Sigmoid colon (tissue), 7 donors: Measurements from ENCODE around the gene THEMIS. TPM values are rescaled to one million over a fixed set of nuclear protein-coding genes. Genes with fewer than 3 reads are reported as not detected.

ENCODE experiments used
- DNase-seq: peaks from one replicate; pipeline ENCODE4 v3.0.0-alpha.2; 2019
- H3K27ac ChIP-seq, 4 donors: fragments of 200-600 bp; sonication (generic); one replicate each; pipeline ENCODE4 v1.5.1; 2016 to 2019; ENCODE audit warnings: mild to moderate bottlenecking in 1 of 4
- H3K27me3 ChIP-seq, 3 donors: fragments of 200-600 bp; sonication (generic); one replicate each; pipeline ENCODE4 v1.5.1; 2019; ENCODE audit warnings: mild to moderate bottlenecking in 1 of 3
- H3K36me3 ChIP-seq, 4 donors: fragments of 200-600 bp; sonication (generic); one replicate each; pipeline ENCODE4 v1.5.1; 2016 to 2019
- H3K4me1 ChIP-seq, 4 donors: fragments of 200-600 bp; sonication (generic); one replicate each; pipeline ENCODE4 v1.5.1; 2017 to 2019
- H3K4me3 ChIP-seq, 4 donors: fragments of 200-600 bp; sonication (generic); one replicate each; pipeline ENCODE4 v1.5.1; 2017 to 2019; ENCODE audit warnings: mild to moderate bottlenecking in 2 of 4, moderate library complexity in 1 of 4
- H3K9me3 ChIP-seq, 4 donors: fragments of 200-600 bp in 3 of 4; sonication (generic) in 3 of 4; one replicate each; pipeline versions ENCODE4 v1.5.1 to v1.6.1; 2013 to 2019
- EP300 ChIP-seq, 4 donors: sonication (generic); formaldehyde crosslinking; IDR thresholded peaks; one replicate each; pipeline ENCODE4 v1.6.1; 2017; ENCODE audit warnings: antibody characterized with exemption in 4 of 4
- POLR2A ChIP-seq, 2 donors: fragments of 450-650 bp; IDR thresholded peaks; one replicate each; pipeline ENCODE4 v1.6.1; 2016; ENCODE audit warnings: antibody characterized with exemption in 2 of 2, mild to moderate bottlenecking in 2 of 2, moderate library complexity in 2 of 2
- POLR2AphosphoS5 ChIP-seq, 4 donors: sonication (generic); formaldehyde crosslinking; IDR thresholded peaks; one replicate each; pipeline ENCODE4 v1.6.1; 2017; ENCODE audit warnings: antibody characterized with exemption in 4 of 4
- whole genome bisulfite sequencing, 2 donors: extraction: QIAGEN DNeasy Blood & Tissue Kit; methylation state at CpG; one replicate each; pipeline ENCODE4 v1.1.7; 2013; 5-methylcytosine and 5-hydroxymethylcytosine counted together
- intact Hi-C: fragments of 100-400 bp; cut with DNase I; formaldehyde crosslinking; loops from one replicate; pipeline ENCODE4 v1.15.1; 2023
- polyA plus RNA-seq, 3 donors: library from polyadenylated mRNA; stranded (reverse); fragments of 200-250 nt; gene quantifications; one replicate each; pipeline ENCODE4 v1.2.3, GENCODE V29; 2013
- total RNA-seq, 4 donors: library from RNA; depleted of rRNA; stranded (reverse); fragments of >200 nt; gene quantifications; one replicate each; pipeline ENCODE4 v1.1.0, GENCODE V29; 2016
- TF ChIP-seq, protein P1 (sequence below), 4 experiments: fragments of 450-650 bp in 3 of 4; fragments of 200-600 bp in 1 of 4; IDR thresholded peaks; one replicate each; pipeline ENCODE4 v1.5.1; 2016 to 2019; ENCODE audit warnings: antibody characterized with exemption in 4 of 4, mild to moderate bottlenecking in 3 of 4, moderate library complexity in 2 of 4
- donor health status: healthy with polysubstance abuse.
- donor health status: Bipolar disorder and iron deficiency.
- donor health status: healthy.

Gene THEMIS
- total and polyA plus RNA-seq, 7 donors: 0.33 to 2.5 (median 0.60) TPM; not detected in 2

DNA sequence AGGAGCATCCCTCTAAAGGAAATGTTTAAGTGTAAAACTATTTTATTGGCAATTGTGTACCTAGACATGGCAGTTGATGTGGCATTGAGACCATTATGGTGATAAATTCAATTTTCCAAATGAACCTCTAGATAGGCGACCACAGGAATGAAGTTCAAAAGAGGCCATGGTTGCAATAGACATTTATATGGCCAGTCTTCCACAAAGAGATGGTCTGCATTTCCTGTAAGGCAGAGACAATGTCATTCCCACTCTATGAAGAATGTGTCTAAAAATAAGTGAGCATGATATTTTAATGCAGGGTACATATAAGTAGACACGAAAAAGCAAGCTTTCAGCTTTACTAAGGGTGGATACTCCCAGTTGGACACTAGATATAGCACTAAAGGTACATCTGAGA lies 40.9 kb downstream of the THEMIS start:
- Histone ChIP-seq H3K4me1 (no peaks in the 10 kb centered on the region), H3K36me3 (no peaks in the 10 kb centered on the region), H3K4me3 (no peak overlapping the region), H3K9me3 (no peaks in the 10 kb centered on the region), H3K27ac (no peak overlapping the region), H3K27me3 (no peaks in the 10 kb centered on the region)
- WGBS, 2 donors: 91 to 96% methylated on average over 2 of the region's 2 CpGs
- intact Hi-C loops: no loop called here
- no peak for DNase-seq
- TF ChIP-seq EP300 (IDR thresholded peaks at IDR 0.05): no peak
- TF ChIP-seq POLR2AphosphoS5 (IDR thresholded peaks at IDR 0.05): no peak
- TF ChIP-seq, protein P1, sequence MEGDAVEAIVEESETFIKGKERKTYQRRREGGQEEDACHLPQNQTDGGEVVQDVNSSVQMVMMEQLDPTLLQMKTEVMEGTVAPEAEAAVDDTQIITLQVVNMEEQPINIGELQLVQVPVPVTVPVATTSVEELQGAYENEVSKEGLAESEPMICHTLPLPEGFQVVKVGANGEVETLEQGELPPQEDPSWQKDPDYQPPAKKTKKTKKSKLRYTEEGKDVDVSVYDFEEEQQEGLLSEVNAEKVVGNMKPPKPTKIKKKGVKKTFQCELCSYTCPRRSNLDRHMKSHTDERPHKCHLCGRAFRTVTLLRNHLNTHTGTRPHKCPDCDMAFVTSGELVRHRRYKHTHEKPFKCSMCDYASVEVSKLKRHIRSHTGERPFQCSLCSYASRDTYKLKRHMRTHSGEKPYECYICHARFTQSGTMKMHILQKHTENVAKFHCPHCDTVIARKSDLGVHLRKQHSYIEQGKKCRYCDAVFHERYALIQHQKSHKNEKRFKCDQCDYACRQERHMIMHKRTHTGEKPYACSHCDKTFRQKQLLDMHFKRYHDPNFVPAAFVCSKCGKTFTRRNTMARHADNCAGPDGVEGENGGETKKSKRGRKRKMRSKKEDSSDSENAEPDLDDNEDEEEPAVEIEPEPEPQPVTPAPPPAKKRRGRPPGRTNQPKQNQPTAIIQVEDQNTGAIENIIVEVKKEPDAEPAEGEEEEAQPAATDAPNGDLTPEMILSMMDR (IDR thresholded peaks at IDR 0.05): no peak
- no peak for TF ChIP-seq POLR2A (IDR thresholded peaks at IDR 0.05)

DNA sequence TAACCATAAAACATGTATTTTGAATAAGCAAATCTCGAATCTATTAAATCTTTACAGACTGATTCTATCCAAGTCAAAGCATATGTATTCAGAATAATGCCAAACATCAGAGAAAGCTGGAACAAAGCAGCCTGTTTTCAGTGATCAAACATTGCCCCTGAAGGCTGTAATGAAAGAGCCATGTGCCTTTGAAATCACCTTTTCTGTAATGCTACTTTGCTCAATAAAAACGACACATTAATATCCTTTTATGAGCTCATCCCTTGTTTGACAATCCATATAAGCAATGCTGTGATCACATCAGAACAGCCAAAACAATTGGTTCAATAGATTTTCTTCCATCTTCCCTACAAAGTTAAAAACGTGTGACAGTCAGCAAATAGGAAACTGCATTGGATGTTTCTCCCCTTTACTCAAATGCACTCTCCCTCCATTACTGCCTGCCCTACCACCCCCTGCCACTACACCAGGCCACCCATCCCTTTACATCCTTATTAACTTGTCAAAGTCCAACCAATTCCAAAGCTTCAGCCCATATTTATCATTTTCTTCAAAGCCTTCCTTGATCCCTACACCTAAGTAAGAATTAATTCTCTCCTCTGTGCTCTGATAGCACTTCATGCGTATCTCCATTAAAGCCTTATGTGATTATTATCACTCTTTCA lies 42.0 kb downstream of the THEMIS start:
- Histone ChIP-seq H3K27me3 (no peaks in the 10 kb centered on the region), H3K9me3 (no peaks in the 10 kb centered on the region), H3K36me3 (no peaks in the 10 kb centered on the region), H3K4me1 (no peaks in the 10 kb centered on the region), H3K27ac (no peak overlapping the region), H3K4me3 (no peak overlapping the region)
- 67 to 73% methylated on average over 4 of the region's 4 CpGs for WGBS, 2 donors
- intact Hi-C loops: no loop called here
- TF ChIP-seq POLR2A (IDR thresholded peaks at IDR 0.05) (no peak), EP300 (IDR thresholded peaks at IDR 0.05) (no peak), POLR2AphosphoS5 (IDR thresholded peaks at IDR 0.05) (no peak)
- TF ChIP-seq, protein P1 (IDR thresholded peaks at IDR 0.05): no peak
- no peak for DNase-seq

DNA sequence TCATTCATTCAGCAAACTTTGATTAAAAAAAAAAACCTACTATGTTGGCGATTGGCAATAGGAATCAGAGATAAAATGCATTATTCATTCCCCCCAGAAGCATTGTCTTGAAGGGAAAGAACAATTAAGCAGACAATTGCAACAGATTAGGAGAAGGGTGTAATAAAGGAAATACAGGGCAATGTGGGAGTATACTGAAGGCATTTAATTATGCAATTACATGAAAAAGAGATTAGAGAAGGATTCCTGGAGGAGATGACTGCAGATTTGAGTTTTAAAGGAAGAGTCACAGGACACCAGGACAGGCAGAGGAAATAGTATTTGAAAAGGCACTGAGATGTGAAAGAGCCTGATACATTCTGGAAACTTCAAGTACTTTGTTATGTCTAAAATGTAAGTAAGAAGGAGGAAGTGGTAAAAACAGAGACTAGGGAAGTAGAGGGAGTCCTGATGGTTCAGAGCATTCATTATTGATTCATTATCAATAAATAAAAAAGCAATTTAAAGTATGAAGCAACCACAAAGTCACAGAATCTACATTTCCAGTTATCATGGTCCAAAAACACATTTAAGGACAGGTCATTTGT lies 43.7 kb downstream of the THEMIS start:
- WGBS, 2 donors: 69 to 86% methylated on average over 1 of the region's 1 CpG
- Histone ChIP-seq H3K4me1 (no peaks in the 10 kb centered on the region), H3K36me3 (no peaks in the 10 kb centered on the region), H3K27ac (no peak overlapping the region), H3K4me3 (no peak overlapping the region), H3K27me3 (no peaks in the 10 kb centered on the region), H3K9me3 (no peaks in the 10 kb centered on the region)
- intact Hi-C loops: no loop called here
- TF ChIP-seq POLR2A (IDR thresholded peaks at IDR 0.05): no peak
- TF ChIP-seq, protein P1 (IDR thresholded peaks at IDR 0.05): no peak
- TF ChIP-seq POLR2AphosphoS5 (IDR thresholded peaks at IDR 0.05): no peak
- TF ChIP-seq EP300 (IDR thresholded peaks at IDR 0.05): no peak
- no peak for DNase-seq

DNA sequence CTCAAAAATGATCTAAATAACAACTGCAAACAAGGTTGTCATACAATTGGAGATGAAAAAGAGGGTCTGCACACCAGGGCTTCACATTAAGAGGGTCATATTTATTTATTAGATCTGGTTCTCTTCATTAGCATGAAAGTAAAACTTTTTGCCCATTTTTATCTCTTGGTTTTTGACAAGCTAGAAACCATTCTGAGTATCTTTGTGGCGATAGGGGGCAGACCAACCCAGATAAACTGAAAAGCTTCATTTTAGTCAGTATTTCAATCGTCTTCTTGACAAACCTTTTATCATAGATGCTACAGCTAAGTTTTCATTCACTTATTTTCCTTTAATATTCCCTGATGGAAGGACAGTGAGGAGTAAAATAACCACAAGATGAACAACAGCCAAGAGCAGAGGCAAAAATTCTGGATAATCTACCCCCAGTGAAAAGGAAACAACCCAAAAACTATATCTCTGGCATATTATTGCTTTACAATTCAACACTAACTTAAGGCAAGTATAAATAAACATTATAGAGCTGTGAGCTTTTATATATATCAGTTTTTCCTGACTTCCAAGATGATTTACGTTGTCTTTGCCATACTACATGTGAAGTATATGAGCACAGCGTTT lies 45.2 kb downstream of the THEMIS start:
- Histone ChIP-seq H3K27ac (no peak overlapping the region), H3K27me3 (no peaks in the 10 kb centered on the region), H3K4me1 (no peaks in the 10 kb centered on the region), H3K36me3 (no peaks in the 10 kb centered on the region), H3K4me3 (no peak overlapping the region), H3K9me3 (no peaks in the 10 kb centered on the region)
- TF ChIP-seq, protein P1 (IDR thresholded peaks at IDR 0.05): peak in 2 of 4 experiments; percentile 11 to 20
- TF ChIP-seq POLR2AphosphoS5 (IDR thresholded peaks at IDR 0.05): no peak
- TF ChIP-seq POLR2A (IDR thresholded peaks at IDR 0.05): no peak
- TF ChIP-seq EP300 (IDR thresholded peaks at IDR 0.05): no peak
- no peak for DNase-seq
- intact Hi-C loops: no loop called here
- 26 to 36% methylated on average over 4 of the region's 4 CpGs for WGBS, 2 donors
